Measurements from ENCODE around the gene DOCK2.

DNA sequence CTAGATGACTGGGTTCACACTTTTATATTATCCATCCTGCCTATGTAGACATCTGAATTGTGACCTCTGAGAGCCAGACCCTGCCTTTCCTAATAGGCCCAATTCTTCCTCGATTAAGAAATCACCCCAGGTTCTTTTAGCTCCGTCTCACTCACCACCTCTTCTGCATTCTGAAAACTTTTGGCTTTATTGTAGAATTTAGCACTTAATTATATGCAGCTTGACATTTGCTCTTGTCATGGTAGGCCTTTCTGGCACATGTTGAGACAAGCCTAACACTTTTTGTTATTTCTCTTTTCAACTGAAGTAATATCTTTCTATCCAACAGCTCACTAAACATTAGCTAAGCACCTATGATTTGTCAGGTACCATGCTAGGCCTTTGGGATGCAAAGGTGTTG lies 180.0 kb downstream of the DOCK2 start:
- TF ChIP-seq, protein P1, sequence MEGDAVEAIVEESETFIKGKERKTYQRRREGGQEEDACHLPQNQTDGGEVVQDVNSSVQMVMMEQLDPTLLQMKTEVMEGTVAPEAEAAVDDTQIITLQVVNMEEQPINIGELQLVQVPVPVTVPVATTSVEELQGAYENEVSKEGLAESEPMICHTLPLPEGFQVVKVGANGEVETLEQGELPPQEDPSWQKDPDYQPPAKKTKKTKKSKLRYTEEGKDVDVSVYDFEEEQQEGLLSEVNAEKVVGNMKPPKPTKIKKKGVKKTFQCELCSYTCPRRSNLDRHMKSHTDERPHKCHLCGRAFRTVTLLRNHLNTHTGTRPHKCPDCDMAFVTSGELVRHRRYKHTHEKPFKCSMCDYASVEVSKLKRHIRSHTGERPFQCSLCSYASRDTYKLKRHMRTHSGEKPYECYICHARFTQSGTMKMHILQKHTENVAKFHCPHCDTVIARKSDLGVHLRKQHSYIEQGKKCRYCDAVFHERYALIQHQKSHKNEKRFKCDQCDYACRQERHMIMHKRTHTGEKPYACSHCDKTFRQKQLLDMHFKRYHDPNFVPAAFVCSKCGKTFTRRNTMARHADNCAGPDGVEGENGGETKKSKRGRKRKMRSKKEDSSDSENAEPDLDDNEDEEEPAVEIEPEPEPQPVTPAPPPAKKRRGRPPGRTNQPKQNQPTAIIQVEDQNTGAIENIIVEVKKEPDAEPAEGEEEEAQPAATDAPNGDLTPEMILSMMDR (conservative IDR thresholded peaks at IDR 0.05 in 1 of 2, IDR thresholded peaks at IDR 0.05 in 1 of 2; ENCODE audit: low read depth in 1 of 2, low read length in 2 of 2), result no peak
- no peak for TF ChIP-seq EZH2 (IDR thresholded peaks at IDR 0.05; ENCODE audit: low read length, missing control alignments)

Data from fibroblast of lung (primary cell).